HCT116 (cell line): ENCODE results near the gene IL25.
"Not testable (repeated sequence)": the region's sequence is repeated elsewhere in the genome, so short reads cannot be mapped to it uniquely, and the experiment has no call there.

ENCODE experiments used
- EZH2 ChIP-seq: fragments of 200-600 bp; sonication (generic); IDR thresholded peaks from 2 replicates; pipeline ENCODE4 v1.6.1; 2017; ENCODE audit warnings: antibody characterized with exemption, mixed run types
- POLR2A ChIP-seq: IDR thresholded peaks from 2 replicates; pipeline ENCODE4 v1.7.0; 2011; ENCODE audit warnings: borderline replicate concordance; ENCODE audit not compliant: insufficient read depth, insufficient read length; ENCODE audit errors: extremely low read depth
- RAD21 ChIP-seq: IDR thresholded peaks from 2 replicates; pipeline ENCODE4 v1.6.1; 2012; ENCODE audit warnings: low read depth, mild to moderate bottlenecking
- TF ChIP-seq, protein P1 (sequence below), 3 experiments: fragments of 200-600 bp in 1 of 3; sonication (generic) in 1 of 3; IDR thresholded peaks in 2 of 3; conservative IDR thresholded peaks in 1 of 3; 2 replicates each; pipeline ENCODE4 v1.5.1; 2012 to 2017; ENCODE audit warnings: low read depth in 2 of 3, low read length in 2 of 3, antibody characterized with exemption in 1 of 3, borderline replicate concordance in 1 of 3, control low read depth in 1 of 3, mild to moderate bottlenecking in 1 of 3, mixed read lengths in 1 of 3, mixed run types in 1 of 3, moderate library complexity in 1 of 3; ENCODE audit not compliant: insufficient read depth in 1 of 3

DNA sequence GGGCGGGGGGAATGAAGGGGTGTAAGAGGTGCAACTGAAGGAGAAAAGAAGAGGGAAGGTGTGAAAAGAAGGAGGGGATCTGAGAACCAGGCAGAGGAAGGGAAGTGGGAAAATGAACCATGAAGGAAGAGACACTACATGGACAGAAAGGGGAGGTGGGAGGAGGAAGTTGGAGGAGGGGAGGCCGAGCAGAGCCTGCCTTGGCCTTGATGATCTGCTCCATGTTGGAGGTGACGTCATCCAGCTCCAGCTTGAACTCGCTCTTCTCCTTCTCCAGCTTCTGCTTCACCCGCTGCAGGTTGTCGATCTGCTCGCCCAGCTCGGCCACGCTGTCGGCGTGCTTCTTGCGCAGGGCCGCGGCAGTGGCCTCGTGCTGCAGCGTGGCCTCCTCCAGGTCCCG lies 47.0 kb downstream of the IL25 start:
- TF ChIP-seq, protein P1, sequence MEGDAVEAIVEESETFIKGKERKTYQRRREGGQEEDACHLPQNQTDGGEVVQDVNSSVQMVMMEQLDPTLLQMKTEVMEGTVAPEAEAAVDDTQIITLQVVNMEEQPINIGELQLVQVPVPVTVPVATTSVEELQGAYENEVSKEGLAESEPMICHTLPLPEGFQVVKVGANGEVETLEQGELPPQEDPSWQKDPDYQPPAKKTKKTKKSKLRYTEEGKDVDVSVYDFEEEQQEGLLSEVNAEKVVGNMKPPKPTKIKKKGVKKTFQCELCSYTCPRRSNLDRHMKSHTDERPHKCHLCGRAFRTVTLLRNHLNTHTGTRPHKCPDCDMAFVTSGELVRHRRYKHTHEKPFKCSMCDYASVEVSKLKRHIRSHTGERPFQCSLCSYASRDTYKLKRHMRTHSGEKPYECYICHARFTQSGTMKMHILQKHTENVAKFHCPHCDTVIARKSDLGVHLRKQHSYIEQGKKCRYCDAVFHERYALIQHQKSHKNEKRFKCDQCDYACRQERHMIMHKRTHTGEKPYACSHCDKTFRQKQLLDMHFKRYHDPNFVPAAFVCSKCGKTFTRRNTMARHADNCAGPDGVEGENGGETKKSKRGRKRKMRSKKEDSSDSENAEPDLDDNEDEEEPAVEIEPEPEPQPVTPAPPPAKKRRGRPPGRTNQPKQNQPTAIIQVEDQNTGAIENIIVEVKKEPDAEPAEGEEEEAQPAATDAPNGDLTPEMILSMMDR (IDR thresholded peaks at IDR 0.05 in 2 of 3, conservative IDR thresholded peaks at IDR 0.05 in 1 of 3; ENCODE audit: borderline replicate concordance in 1 of 3, insufficient read depth in 1 of 3, low read depth in 2 of 3, low read length in 2 of 3), result not testable (repeated sequence)
- TF ChIP-seq POLR2A, RAD21, EZH2: not testable (repeated sequence)
